ENCODE measurements around the gene TANC2.
A peak's percentile ranks its signal among the peaks of the same experiment; 100 is the strongest.

The TANC2 gene

GRCh38 chr17:62965686-62966425 is at the start of gene TANC2:
TSS of gene TANC2 (plus strand) at chr17:62966235. CDS start at chr17:63009560, 43,325 bp downstream.
- DNase-seq (ENCODE audit: low spot score): peak; percentile 98

GRCh38 chr17:62916684-62917571 is 49.1 kb upstream of the TANC2 start:
- no peak for DNase-seq (ENCODE audit: low spot score)

- DNase-seq (ENCODE audit: low spot score): no peak
Measured at GRCh38 chr17:62919388-62919787, 46.6 kb upstream of the TANC2 start.

DNA sequence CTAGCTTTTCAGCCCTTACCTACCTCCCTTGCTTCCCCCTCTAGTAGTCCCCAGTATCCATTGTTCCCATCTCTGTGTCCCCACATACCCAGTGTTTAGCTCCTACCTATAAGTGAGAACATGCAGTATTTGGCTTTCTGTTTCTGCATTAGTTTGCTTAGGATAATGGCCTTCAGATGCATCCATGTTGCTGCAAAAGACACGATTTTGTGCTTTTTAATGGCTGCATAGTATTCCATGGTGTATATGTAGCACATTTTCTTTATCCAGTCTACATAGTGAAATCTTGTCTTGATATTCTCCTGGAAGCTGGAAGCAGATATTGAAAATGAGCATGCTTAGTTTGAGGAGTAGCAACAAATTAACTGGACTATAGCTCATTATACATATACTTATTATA is 45.7 kb upstream of the TANC2 start:
- DNase-seq (ENCODE audit: low spot score): no peak

GRCh38 chr17:62921817-62922216 is 44.2 kb upstream of the TANC2 start:
- no peak for DNase-seq (ENCODE audit: low spot score)

GRCh38 chr17:62923258-62924150 is 42.5 kb upstream of the TANC2 start:
- no peak for DNase-seq (ENCODE audit: low spot score)

GRCh38 chr17:62925267-62925836 is 40.7 kb upstream of the TANC2 start:
- DNase-seq (ENCODE audit: low spot score): no peak

DNA sequence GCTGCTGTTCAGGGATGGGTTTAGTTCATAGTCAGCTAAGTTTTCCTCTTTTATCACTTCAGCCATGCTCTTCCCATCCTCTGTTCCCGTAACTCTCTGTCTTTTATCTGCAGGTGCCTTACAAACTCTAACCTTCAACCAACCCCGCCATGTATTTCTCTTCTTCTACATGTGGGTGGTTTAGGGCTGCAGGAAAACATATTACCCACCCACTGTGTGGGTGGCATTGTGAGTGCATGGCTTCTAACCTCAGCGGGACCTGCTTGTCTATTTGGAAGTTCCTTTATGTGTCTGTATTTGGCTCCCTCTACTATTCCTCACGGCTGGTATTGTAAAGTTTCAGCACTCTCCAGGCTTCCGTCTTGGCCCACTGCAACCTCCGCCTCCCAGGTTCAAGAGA is 39.0 kb upstream of the TANC2 start:
- no peak for DNase-seq (ENCODE audit: low spot score)

DNA sequence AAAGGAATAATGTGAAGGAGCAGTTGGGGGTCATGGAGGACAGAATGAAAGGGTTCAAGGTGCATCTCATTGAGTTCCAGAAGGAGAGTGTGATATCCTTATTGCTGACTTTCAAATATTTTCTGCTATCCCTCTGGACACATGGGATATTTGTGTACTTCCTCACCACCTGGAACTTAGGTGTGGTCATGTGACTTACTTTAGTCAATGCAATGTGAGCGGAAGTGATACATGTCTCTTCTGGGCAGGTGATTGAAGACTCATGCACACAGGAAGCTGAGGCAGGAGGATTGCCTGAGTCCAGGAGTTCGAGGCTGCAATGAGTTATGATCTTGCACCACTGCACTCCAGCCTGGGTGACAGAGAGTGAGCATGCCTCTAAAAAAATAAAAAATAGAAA is 36.7 kb upstream of the TANC2 start:
- no peak for DNase-seq (ENCODE audit: low spot score)

DNA sequence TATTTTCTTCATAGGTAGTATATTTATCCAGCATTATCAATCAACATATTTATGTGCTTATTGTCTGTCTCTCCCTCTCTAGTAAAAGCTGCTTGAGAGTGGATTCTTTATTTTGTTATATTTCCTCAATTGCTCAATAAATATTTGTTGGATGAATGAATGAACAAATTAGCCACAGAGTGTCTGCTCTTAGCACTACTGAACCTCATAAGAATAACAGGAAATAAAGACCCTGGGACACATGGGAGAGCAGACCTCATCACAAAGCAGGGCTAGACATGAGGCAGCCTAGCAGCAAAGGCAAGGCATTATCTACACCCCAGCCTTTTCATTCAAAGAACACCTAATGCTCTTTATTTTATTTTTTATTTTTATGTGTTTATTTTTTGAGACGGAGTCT is 34.9 kb upstream of the TANC2 start:
- peak; percentile 41 for DNase-seq (ENCODE audit: low spot score)

GRCh38 chr17:62933501-62934385 is 32.3 kb upstream of the TANC2 start:
- DNase-seq (ENCODE audit: low spot score): peak; percentile 21

DNA sequence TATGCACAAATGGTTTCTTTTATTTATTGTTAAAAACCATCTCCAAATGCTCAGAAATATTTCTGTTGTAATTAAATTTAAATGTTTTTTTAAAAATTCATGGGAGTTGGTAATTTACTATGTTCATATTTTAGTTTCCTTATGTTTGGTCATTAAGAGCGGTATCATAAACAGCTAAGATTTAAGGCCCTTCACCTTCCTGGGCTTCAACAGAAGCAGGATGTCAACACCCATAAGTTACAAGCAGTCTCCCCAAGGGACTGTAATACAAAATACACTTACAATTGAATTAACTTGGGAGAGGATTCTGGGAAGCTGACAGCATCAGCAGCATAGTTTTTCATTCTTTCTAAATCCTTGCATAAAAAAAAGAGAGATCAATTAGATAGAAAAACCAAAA is 30.9 kb upstream of the TANC2 start:
- DNase-seq (ENCODE audit: low spot score): no peak

- DNase-seq (ENCODE audit: low spot score): no peak
Measured at GRCh38 chr17:62935523-62935922, 30.5 kb upstream of the TANC2 start.

DNA sequence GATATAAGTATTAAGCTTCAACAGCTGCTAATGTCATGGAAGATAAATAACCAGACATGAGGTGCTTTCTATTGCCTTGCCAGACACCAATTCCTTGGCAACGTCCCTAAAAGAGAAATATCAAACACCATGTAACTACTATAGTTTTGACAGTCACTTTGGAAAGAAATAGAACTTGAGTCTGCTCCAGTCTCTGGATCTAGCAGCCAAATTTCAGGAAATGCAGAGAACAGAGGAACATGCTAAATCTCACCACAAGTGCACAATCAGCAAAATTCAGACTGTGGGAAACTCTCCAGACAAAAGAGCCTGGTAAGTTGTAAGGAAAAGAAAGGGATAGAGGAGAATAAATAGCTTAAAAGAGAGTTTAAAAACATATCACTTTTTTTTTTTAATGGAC is 28.4 kb upstream of the TANC2 start:
- no peak for DNase-seq (ENCODE audit: low spot score)

DNA sequence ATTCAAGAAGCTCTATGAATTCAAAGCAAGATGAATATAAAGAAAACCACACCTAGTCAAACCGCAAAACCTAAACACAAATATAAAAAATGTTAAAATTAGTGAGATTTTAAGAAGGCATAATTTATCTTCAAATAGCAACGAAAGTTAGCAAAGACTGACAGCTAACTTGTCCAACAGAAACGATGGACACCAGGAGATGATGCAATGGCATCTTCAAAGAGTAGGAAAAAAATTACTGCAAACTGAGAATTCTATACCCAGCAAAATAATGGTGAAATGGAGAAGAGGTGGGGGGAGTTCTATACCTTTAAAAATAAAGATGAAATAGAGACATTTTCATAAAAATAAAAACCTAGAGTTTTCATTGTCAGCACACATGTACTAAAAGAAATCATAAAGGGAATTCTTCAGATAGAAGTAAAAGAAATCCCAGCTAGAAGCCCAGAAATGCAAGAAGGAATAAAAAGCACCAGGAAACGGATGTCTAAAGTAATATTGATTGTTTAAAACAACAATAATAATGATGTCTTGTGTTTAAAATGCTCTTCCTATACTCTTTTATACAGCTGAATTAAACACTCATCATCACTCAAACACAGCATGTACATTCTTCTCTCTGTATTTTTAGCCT is 24.6 kb upstream of the TANC2 start:
- DNase-seq (ENCODE audit: low spot score): no peak

- no peak for DNase-seq (ENCODE audit: low spot score)
Measured at GRCh38 chr17:62948370-62948769, 17.7 kb upstream of the TANC2 start.

GRCh38 chr17:62949036-62949435 is 17.0 kb upstream of the TANC2 start:
- DNase-seq (ENCODE audit: low spot score): no peak

DNA sequence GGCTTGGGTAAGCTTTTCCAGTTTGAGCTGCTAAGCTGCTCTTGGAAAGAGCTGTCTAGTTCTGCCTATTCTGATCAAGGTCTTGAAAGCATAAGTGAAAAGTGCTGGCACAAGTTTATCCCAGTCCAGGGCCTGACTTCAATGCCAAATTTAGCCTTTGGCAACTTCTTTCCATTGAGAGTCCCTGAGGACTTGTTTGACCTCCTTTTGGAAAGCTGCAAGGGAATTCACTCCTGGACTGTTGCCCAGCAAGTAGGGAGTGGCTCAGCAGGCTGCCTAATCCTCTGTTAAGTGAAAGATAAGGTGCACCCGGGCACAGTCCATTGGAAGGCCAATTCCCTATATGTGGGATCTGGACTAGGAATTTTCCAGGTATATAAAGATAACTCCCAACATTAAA is 16.0 kb upstream of the TANC2 start:
- peak; percentile 55 for DNase-seq (ENCODE audit: low spot score)

DNA sequence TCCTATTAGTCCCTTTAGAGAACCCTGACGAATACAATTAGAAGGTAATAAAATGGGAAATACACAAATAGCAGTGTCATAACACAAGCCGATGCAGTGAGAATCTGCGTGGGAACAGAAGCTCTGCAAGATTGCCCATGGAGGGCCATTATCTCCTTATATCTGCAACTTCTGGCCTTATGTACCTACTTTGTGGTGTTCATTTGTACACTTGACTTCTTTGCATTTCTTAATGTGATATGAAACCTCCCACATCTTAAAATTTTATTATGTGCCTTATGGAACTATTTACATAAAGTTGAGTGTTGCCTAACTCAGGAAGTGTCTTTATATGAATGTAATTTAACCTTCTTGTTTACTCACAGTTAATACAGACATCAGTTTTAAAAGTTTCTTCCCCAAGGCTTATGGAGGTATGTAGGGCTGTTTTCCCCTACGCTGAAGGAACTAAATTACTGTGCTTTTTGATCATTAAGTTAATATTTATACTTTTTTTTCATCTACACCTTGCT is 10.1 kb upstream of the TANC2 start:
- DNase-seq (ENCODE audit: low spot score): no peak

GRCh38 chr17:62963296-62963695 is 2.7 kb upstream of the TANC2 start:
- peak; percentile 70 for DNase-seq (ENCODE audit: low spot score)
